ENCODE measurements around the gene SBNO1. TPM values are rescaled to one million over a fixed set of nuclear protein-coding genes. Genes with fewer than 3 reads are reported as not detected.
"Not testable (repeated sequence)": the region's sequence is repeated elsewhere in the genome, so short reads cannot be mapped to it uniquely, and the experiment has no call there.

The SBNO1 gene
- total RNA-seq, 6 experiments from 2014 or later = 32.3 to 38.2 (median 35.3) TPM

GRCh38 chr12:123387508-123388176 lies 23.0 kb upstream of the SBNO1 start:
- H3K4me3 Mint-ChIP-seq = peak overlapping the region; percentile 84
- peaks cover 2% of the 10 kb centered on the region for H3K27me3 Mint-ChIP-seq (ENCODE audit: insufficient read depth)
- TF ChIP-seq CTCF (IDR thresholded peaks at IDR 0.05) = no peak
- H3K4me1 Mint-ChIP-seq (ENCODE audit: low read depth) = peaks cover 44% of the 10 kb centered on the region
- DNase-seq = no peak
- peak overlapping the region; percentile 88 for H3K27ac Mint-ChIP-seq
- H3K36me3 Mint-ChIP-seq (ENCODE audit: low read depth) = peaks cover 29% of the 10 kb centered on the region
- no peaks in the 10 kb centered on the region for H3K9me3 Mint-ChIP-seq

- not testable (repeated sequence) for DNase-seq; H3K36me3 Mint-ChIP-seq (ENCODE audit: low read depth); H3K27me3 Mint-ChIP-seq (ENCODE audit: insufficient read depth); H3K9me3 Mint-ChIP-seq
- 0 out of 2 replicates have a peak overlapping the region, but pooled peaks have one; percentile 92 for H3K27ac Mint-ChIP-seq
- peak overlapping the region; percentile 93; the same call in 1 of the 2 replicates for H3K4me3 Mint-ChIP-seq
- peaks cover 24% of the 10 kb centered on the region for H3K4me1 Mint-ChIP-seq (ENCODE audit: low read depth)
Observed at GRCh38 chr12:123385536-123385935, 20.9 kb upstream of the SBNO1 start.

GRCh38 chr12:123384994-123385376 lies 20.3 kb upstream of the SBNO1 start:
- Mint-ChIP-seq H3K9me3 (no peaks in the 10 kb centered on the region), H3K27me3 (ENCODE audit: insufficient read depth) (peaks cover 2% of the 10 kb centered on the region), H3K4me1 (ENCODE audit: low read depth) (peaks cover 19% of the 10 kb centered on the region), H3K4me3 (peak overlapping the region; percentile 93), H3K27ac (peak overlapping the region; percentile 92), H3K36me3 (ENCODE audit: low read depth) (peaks cover 3% of the 10 kb centered on the region)
- DNase-seq = peak; percentile 57
- TF ChIP-seq CTCF (IDR thresholded peaks at IDR 0.05) = no peak

GRCh38 chr12:123384318-123384993 lies 19.8 kb upstream of the SBNO1 start:
- 0 out of 2 replicates have a peak, but pooled peaks have one; percentile 8 for TF ChIP-seq CTCF (IDR thresholded peaks at IDR 0.05)
- H3K4me1 Mint-ChIP-seq (ENCODE audit: low read depth) = peaks cover 17% of the 10 kb centered on the region
- peak overlapping the region; percentile 93 for H3K4me3 Mint-ChIP-seq
- H3K27me3 Mint-ChIP-seq (ENCODE audit: insufficient read depth) = peaks cover 2% of the 10 kb centered on the region
- no peaks in the 10 kb centered on the region for H3K9me3 Mint-ChIP-seq
- H3K36me3 Mint-ChIP-seq (ENCODE audit: low read depth) = no peaks in the 10 kb centered on the region
- DNase-seq = no peak
- peak overlapping the region; percentile 92 for H3K27ac Mint-ChIP-seq

- peaks cover 16% of the 10 kb centered on the region for H3K4me1 Mint-ChIP-seq (ENCODE audit: low read depth)
- no peaks in the 10 kb centered on the region; the same call in 1 of the 2 replicates for H3K27me3 Mint-ChIP-seq (ENCODE audit: insufficient read depth)
- H3K36me3 Mint-ChIP-seq (ENCODE audit: low read depth) = no peaks in the 10 kb centered on the region
- no peaks in the 10 kb centered on the region for H3K9me3 Mint-ChIP-seq
- no peak for DNase-seq
- H3K27ac Mint-ChIP-seq = peak overlapping the region; percentile 29; the same call in 1 of the 2 replicates
- no peak for TF ChIP-seq CTCF (IDR thresholded peaks at IDR 0.05)
- H3K4me3 Mint-ChIP-seq = peak overlapping the region; percentile 93
Observed at GRCh38 chr12:123382684-123383083, 18.0 kb upstream of the SBNO1 start.

- Mint-ChIP-seq H3K36me3 (ENCODE audit: low read depth) (no peaks in the 10 kb centered on the region), H3K27ac (no peak overlapping the region), H3K9me3 (no peaks in the 10 kb centered on the region), H3K4me3 (no peak overlapping the region), H3K27me3 (ENCODE audit: insufficient read depth) (no peaks in the 10 kb centered on the region; the same call in 1 of the 2 replicates), H3K4me1 (ENCODE audit: low read depth) (peaks cover 12% of the 10 kb centered on the region)
- no peak for DNase-seq
- no peak for TF ChIP-seq CTCF (IDR thresholded peaks at IDR 0.05)
Observed at GRCh38 chr12:123379391-123379790, 14.7 kb upstream of the SBNO1 start.

- not testable (repeated sequence) for H3K9me3 Mint-ChIP-seq; H3K27me3 Mint-ChIP-seq (ENCODE audit: insufficient read depth); H3K4me3 Mint-ChIP-seq; H3K27ac Mint-ChIP-seq; H3K36me3 Mint-ChIP-seq (ENCODE audit: low read depth); H3K4me1 Mint-ChIP-seq (ENCODE audit: low read depth); DNase-seq
Observed at GRCh38 chr12:123372415-123372814, 7.8 kb upstream of the SBNO1 start.

- not testable (repeated sequence) for H3K9me3 Mint-ChIP-seq
Observed at GRCh38 chr12:123371667-123372368, 7.2 kb upstream of the SBNO1 start.

More at GRCh38 chr12:123371667-123372368, 7.2 kb upstream of the SBNO1 start:
- not testable (repeated sequence) for H3K36me3 Mint-ChIP-seq (ENCODE audit: low read depth); H3K27me3 Mint-ChIP-seq (ENCODE audit: insufficient read depth); DNase-seq; H3K4me1 Mint-ChIP-seq (ENCODE audit: low read depth); H3K27ac Mint-ChIP-seq; H3K4me3 Mint-ChIP-seq

All from HFFc6 (cell line).